Fibroblast of lung (primary cell): Measurements from ENCODE around the gene UCKL1.
"Not testable (repeated sequence)": the region's sequence is repeated elsewhere in the genome, so short reads cannot be mapped to it uniquely, and the experiment has no call there.

Source experiments
- CTCF ChIP-seq, 2 donors: IDR thresholded peaks in 1 of 2; conservative IDR thresholded peaks in 1 of 2; 1 replicate in 1 of 2; 2 replicates in 1 of 2; pipeline ENCODE4 v1.5.1; 2011 to 2012; ENCODE audit warnings: low read length in 2 of 2, control low read depth in 1 of 2, inconsistent platforms in 1 of 2, low read depth in 1 of 2, mild to moderate bottlenecking in 1 of 2
- EZH2 ChIP-seq: IDR thresholded peaks from 2 replicates; pipeline ENCODE4 v1.5.1; 2012; ENCODE audit warnings: low read length, control low read depth, mild to moderate bottlenecking; ENCODE audit errors: missing control alignments

- TF ChIP-seq CTCF (conservative IDR thresholded peaks at IDR 0.05 in 1 of 2, IDR thresholded peaks at IDR 0.05 in 1 of 2; ENCODE audit: low read depth in 1 of 2, low read length in 2 of 2); EZH2: not testable (repeated sequence)
Measured at GRCh38 chr20:63929473-63929883, 26.7 kb downstream of the UCKL1 start.
